H9 (cell line): Measurements from ENCODE around the gene PXDN. TPM values are rescaled to one million over a fixed set of nuclear protein-coding genes. Genes with fewer than 3 reads are reported as not detected.

ENCODE experiments used
- DNase-seq: peaks from one replicate; pipeline ENCODE4 v3.0.0-alpha.2; 2017
- H2AFZ ChIP-seq: one replicate; pipeline ENCODE4 v1.6.1; 2013; ENCODE audit warnings: mild to moderate bottlenecking, low read length, control low read depth, moderate library complexity
- H2AK5ac ChIP-seq: 2 replicates; pipeline ENCODE4 v1.6.1; 2013; ENCODE audit warnings: low read length, control low read depth, mixed read lengths; ENCODE audit not compliant: insufficient read length
- H2BK120ac ChIP-seq: one replicate; pipeline ENCODE4 v1.6.1; 2013; ENCODE audit warnings: low read depth, mild to moderate bottlenecking, low read length, control low read depth, inconsistent platforms; ENCODE audit not compliant: poor library complexity, severe bottlenecking
- H2BK12ac ChIP-seq: 2 replicates; pipeline ENCODE4 v1.6.1; 2013; ENCODE audit warnings: low read length, control low read depth, mixed read lengths, low read depth; ENCODE audit not compliant: insufficient read length
- H2BK15ac ChIP-seq: 2 replicates; pipeline ENCODE4 v1.6.1; 2013; ENCODE audit warnings: low read depth, low read length, control low read depth
- H2BK20ac ChIP-seq: one replicate; pipeline ENCODE4 v1.6.1; 2013; ENCODE audit warnings: low read depth, mild to moderate bottlenecking, low read length, control low read depth, inconsistent platforms; ENCODE audit not compliant: poor library complexity, severe bottlenecking
- H2BK5ac ChIP-seq: 2 replicates; pipeline ENCODE4 v1.6.1; 2013; ENCODE audit warnings: low read length, control low read depth, mixed read lengths; ENCODE audit not compliant: insufficient read length
- H3K14ac ChIP-seq: 2 replicates; pipeline ENCODE4 v1.6.1; 2013; ENCODE audit warnings: low read length, control low read depth; ENCODE audit not compliant: insufficient read depth
- H3K18ac ChIP-seq: 2 replicates; pipeline ENCODE4 v1.6.1; 2013; ENCODE audit warnings: low read depth, mild to moderate bottlenecking, mixed read lengths, low read length, control low read depth; ENCODE audit not compliant: insufficient read length
- H3K23ac ChIP-seq: 2 replicates; pipeline ENCODE4 v1.6.1; 2013; ENCODE audit warnings: low read length, control low read depth, mixed read lengths, low read depth; ENCODE audit not compliant: insufficient read length
- H3K23me2 ChIP-seq: 2 replicates; pipeline ENCODE4 v1.6.1; 2013; ENCODE audit warnings: low read depth, mild to moderate bottlenecking, mixed read lengths, low read length, control low read depth; ENCODE audit not compliant: insufficient read length, poor library complexity, severe bottlenecking
- H3K27ac ChIP-seq: 2 replicates; pipeline ENCODE4 v1.5.1; 2013; ENCODE audit warnings: low read length, control low read depth, mixed read lengths, low read depth; ENCODE audit not compliant: insufficient read length
- H3K27me3 ChIP-seq: 2 replicates; pipeline ENCODE4 v1.6.1; 2013; ENCODE audit warnings: low read length, control low read depth, inconsistent platforms; ENCODE audit not compliant: insufficient read depth
- H3K4ac ChIP-seq: 2 replicates; pipeline ENCODE4 v1.6.1; 2013; ENCODE audit warnings: low read depth, mild to moderate bottlenecking, control low read depth, inconsistent platforms, low read length, moderate library complexity
- H3K4me1 ChIP-seq: 2 replicates; pipeline ENCODE4 v1.6.1; 2013; ENCODE audit warnings: low read length, control low read depth, inconsistent platforms; ENCODE audit not compliant: insufficient read depth
- H3K4me2 ChIP-seq: 2 replicates; pipeline ENCODE4 v1.6.1; 2013; ENCODE audit warnings: low read length, control low read depth, mixed read lengths; ENCODE audit not compliant: insufficient read length, insufficient read depth
- H3K56ac ChIP-seq: 2 replicates; pipeline ENCODE4 v1.6.1; 2013; ENCODE audit warnings: low read depth, mild to moderate bottlenecking, mixed read lengths, low read length, control low read depth; ENCODE audit not compliant: insufficient read length
- H3K79me1 ChIP-seq: 2 replicates; pipeline ENCODE4 v1.6.1; 2013; ENCODE audit warnings: low read depth, mild to moderate bottlenecking, moderate library complexity, low read length, control low read depth, inconsistent platforms; ENCODE audit not compliant: insufficient read depth, poor library complexity, severe bottlenecking
- H3K79me2 ChIP-seq: 2 replicates; pipeline ENCODE4 v1.6.1; 2013; ENCODE audit warnings: low read length, control low read depth, inconsistent platforms; ENCODE audit not compliant: insufficient read depth
- H3K9ac ChIP-seq: 2 replicates; pipeline ENCODE4 v1.6.1; 2013; ENCODE audit warnings: low read length, control low read depth, mixed read lengths; ENCODE audit not compliant: insufficient read length; ENCODE audit errors: extremely low read depth
- H3K9me3 ChIP-seq: one replicate; pipeline ENCODE4 v1.6.1; 2013; ENCODE audit warnings: low read depth, low read length, inconsistent platforms; ENCODE audit not compliant: control insufficient read depth
- H3T11ph ChIP-seq: one replicate; pipeline ENCODE4 v1.6.1; 2013; ENCODE audit warnings: mild to moderate bottlenecking, low read length, control low read depth, inconsistent platforms
- H4K20me1 ChIP-seq: one replicate; pipeline ENCODE4 v1.6.1; 2013; ENCODE audit not compliant: control insufficient read depth, insufficient read length, insufficient read depth
- H4K5ac ChIP-seq: 2 replicates; pipeline ENCODE4 v1.6.1; 2013; ENCODE audit warnings: low read depth, mild to moderate bottlenecking, mixed read lengths, low read length, control low read depth; ENCODE audit not compliant: insufficient read length
- H4K8ac ChIP-seq: replicated peaks from 2 replicates; pipeline ENCODE4 v1.6.1; 2013; ENCODE audit warnings: low read length, control low read depth, mixed read lengths, low read depth; ENCODE audit not compliant: insufficient read length
- H4K91ac ChIP-seq: 2 replicates; pipeline ENCODE4 v1.6.1; 2013; ENCODE audit warnings: low read depth, mild to moderate bottlenecking, moderate library complexity, mixed read lengths, low read length, control low read depth; ENCODE audit not compliant: insufficient read length
- H3K27ac Mint-ChIP-seq, 3 experiments: 2 replicates in 2 of 3; 3 replicates in 1 of 3; pipeline ENCODE4 v1.8.0; 2020 to 2021; ENCODE audit warnings: mixed read lengths in 3 of 3, mild to moderate bottlenecking in 1 of 3, moderate library complexity in 1 of 3
- H3K27me3 Mint-ChIP-seq: 2 replicates; pipeline ENCODE4 v1.8.0; 2021; ENCODE audit warnings: low read depth, mild to moderate bottlenecking, moderate library complexity, mixed read lengths
- H3K36me3 Mint-ChIP-seq, 3 experiments: 2 replicates in 2 of 3; 3 replicates in 1 of 3; pipeline ENCODE4 v1.8.0; 2020 to 2021; ENCODE audit warnings: low read depth in 3 of 3, mixed read lengths in 3 of 3; ENCODE audit not compliant: insufficient read depth in 1 of 3
- H3K4me1 Mint-ChIP-seq, 2 experiments: 2 replicates each; pipeline ENCODE4 v1.8.0; 2020; ENCODE audit warnings: mixed read lengths in 2 of 2
- H3K4me3 Mint-ChIP-seq, 2 experiments: 2 replicates in 1 of 2; 3 replicates in 1 of 2; pipeline ENCODE4 v1.8.0; 2020 to 2021; ENCODE audit warnings: mild to moderate bottlenecking in 2 of 2, mixed read lengths in 2 of 2, moderate library complexity in 1 of 2
- H3K9me3 Mint-ChIP-seq, 2 experiments: 2 replicates in 1 of 2; 3 replicates in 1 of 2; pipeline ENCODE4 v1.8.0; 2020; ENCODE audit warnings: mild to moderate bottlenecking in 2 of 2, mixed read lengths in 2 of 2, moderate library complexity in 1 of 2
- CTCF ChIP-seq: fragments of 200-600 bp; sonication (generic); conservative IDR thresholded peaks from 3 replicates; pipeline ENCODE4 v1.8.0; 2021; ENCODE audit warnings: antibody characterized with exemption, mild to moderate bottlenecking
- WGBS: extraction: QIAGEN DNeasy Blood & Tissue Kit; methylation state at CpG from one replicate; pipeline ENCODE4 v1.1.7; 2013; ENCODE audit warnings: missing lambda C conversion rate, low lambda C conversion rate, mixed read lengths; ENCODE audit not compliant: insufficient read length; ENCODE audit errors: extremely low coverage; 5-methylcytosine and 5-hydroxymethylcytosine counted together
- total RNA-seq: library from RNA; stranded (reverse); gene quantifications from 2 replicates; pipeline ENCODE4 v1.2.1, GENCODE V29; 2021

PXDN gene
- total RNA-seq, 1 experiment from 2014 or later, result 146 TPM

- H3K18ac ChIP-seq, result no peak overlapping the region
- H3K9me3 ChIP-seq, result peaks cover 16% of the 10 kb centered on the region
- H3T11ph ChIP-seq, result no peak overlapping the region
- no peak overlapping the region for H3K27ac ChIP-seq
- no peak overlapping the region for H2BK20ac ChIP-seq
- Mint-ChIP-seq H3K9me3 (peaks cover 40 to 41% of the 10 kb centered on the region in 2 experiments), H3K4me3 (no peak overlapping the region), H3K27me3 (peaks cover 39% of the 10 kb centered on the region), H3K4me1 (no peaks in the 10 kb centered on the region; a peak in 1 of 4 replicates), H3K27ac (no peak overlapping the region), H3K36me3 (peaks cover 10 to 35% (median 18%) of the 10 kb centered on the region in 3 experiments)
- no peak for TF ChIP-seq CTCF
- H4K8ac ChIP-seq, result no peak overlapping the region
- H2BK120ac ChIP-seq, result no peak overlapping the region
- no peaks in the 10 kb centered on the region for H3K79me1 ChIP-seq
- no peaks in the 10 kb centered on the region for H3K4me1 ChIP-seq
- no peak overlapping the region for H3K14ac ChIP-seq
- no peak overlapping the region for H4K91ac ChIP-seq
- H3K56ac ChIP-seq, result no peak overlapping the region
- H3K23ac ChIP-seq, result no peak overlapping the region
- H2AFZ ChIP-seq, result no peak overlapping the region
- no peak for DNase-seq
- no peak overlapping the region for H2BK5ac ChIP-seq
- H3K79me2 ChIP-seq, result no peaks in the 10 kb centered on the region
- no peak overlapping the region for H3K4me2 ChIP-seq
- no peak overlapping the region for H3K4ac ChIP-seq
- H4K5ac ChIP-seq, result no peak overlapping the region
- no peak overlapping the region for H3K9ac ChIP-seq
- no peaks in the 10 kb centered on the region for H4K20me1 ChIP-seq
- no peak overlapping the region for H2BK15ac ChIP-seq
- H3K27me3 ChIP-seq, result no peaks in the 10 kb centered on the region
- WGBS, result no CpG with 5 or more reads among the region's 5 CpGs
- H3K23me2 ChIP-seq, result no peaks in the 10 kb centered on the region
- no peak overlapping the region for H2BK12ac ChIP-seq
- no peak overlapping the region for H2AK5ac ChIP-seq
Observed at GRCh38 chr2:1758171-1758570, 13.9 kb upstream of the PXDN start.
